HEK293 (cell line): Measurements from ENCODE around the gene RXFP4.

ENCODE experiments used
- ATF2 ChIP-seq: fragments of 450-650 bp; formaldehyde crosslinking; IDR thresholded peaks from 2 replicates; pipeline ENCODE4 v1.5.1; 2016; ENCODE audit warnings: missing biosample characterization, missing genetic modification characterization, low read depth
- BCL11A ChIP-seq: fragments of 450-650 bp; formaldehyde crosslinking; IDR thresholded peaks from 2 replicates; pipeline ENCODE4 v1.5.1; 2016; ENCODE audit warnings: low read depth, missing biosample characterization, missing genetic modification characterization
- GLI4 ChIP-seq: fragments of 450-650 bp; formaldehyde crosslinking; IDR thresholded peaks from 2 replicates; pipeline ENCODE4 v1.5.1; 2016; ENCODE audit warnings: missing biosample characterization, missing genetic modification characterization
- GLIS1 ChIP-seq: fragments of 450-650 bp; formaldehyde crosslinking; IDR thresholded peaks from 2 replicates; pipeline ENCODE4 v1.5.1; 2016; ENCODE audit warnings: missing biosample characterization, missing genetic modification characterization
- GLIS2 ChIP-seq: fragments of 450-650 bp; formaldehyde crosslinking; IDR thresholded peaks from 2 replicates; pipeline ENCODE4 v1.5.1; 2016; ENCODE audit warnings: missing biosample characterization, missing genetic modification characterization
- HOXC10 ChIP-seq: sonication (generic); formaldehyde crosslinking; IDR thresholded peaks from 2 replicates; pipeline ENCODE4 v1.8.1; 2023; ENCODE audit warnings: mild to moderate bottlenecking, missing genetic modification reagents
- INSM2 ChIP-seq: fragments of 450-650 bp; formaldehyde crosslinking; IDR thresholded peaks from 2 replicates; pipeline ENCODE4 v1.5.1; 2016; ENCODE audit warnings: missing biosample characterization, missing genetic modification characterization
- MZF1 ChIP-seq: fragments of 450-650 bp; formaldehyde crosslinking; IDR thresholded peaks from 2 replicates; pipeline ENCODE4 v1.5.1; 2017; ENCODE audit warnings: missing biosample characterization, missing genetic modification characterization, borderline replicate concordance
- TCF7L2 ChIP-seq: IDR thresholded peaks from 2 replicates; pipeline ENCODE4 v1.6.1; 2011; ENCODE audit warnings: low read depth, mild to moderate bottlenecking, inconsistent platforms, low read length, moderate library complexity, borderline replicate concordance
- TRIM28 ChIP-seq: IDR thresholded peaks from 2 replicates; pipeline ENCODE4 v1.6.1; 2011; ENCODE audit warnings: low read length, control low read depth, borderline replicate concordance
- ZBTB11 ChIP-seq: fragments of 450-650 bp; formaldehyde crosslinking; conservative IDR thresholded peaks from 2 replicates; pipeline ENCODE4 v1.5.1; 2016; ENCODE audit warnings: low read depth, missing biosample characterization, missing genetic modification characterization
- ZBTB20 ChIP-seq: fragments of 450-650 bp; formaldehyde crosslinking; IDR thresholded peaks from 2 replicates; pipeline ENCODE4 v1.5.1; 2016; ENCODE audit warnings: missing biosample characterization, missing genetic modification characterization
- ZFHX2 ChIP-seq: fragments of 450-650 bp; formaldehyde crosslinking; conservative IDR thresholded peaks from 2 replicates; pipeline ENCODE4 v1.5.1; 2016; ENCODE audit warnings: missing biosample characterization, missing genetic modification characterization
- ZFP41 ChIP-seq: fragments of 450-650 bp; formaldehyde crosslinking; IDR thresholded peaks from 2 replicates; pipeline ENCODE4 v1.5.1; 2016; ENCODE audit warnings: missing biosample characterization, missing genetic modification characterization, borderline replicate concordance
- ZFP69B ChIP-seq: fragments of 450-650 bp; formaldehyde crosslinking; IDR thresholded peaks from 2 replicates; pipeline ENCODE4 v1.5.1; 2016; ENCODE audit warnings: missing biosample characterization, missing genetic modification characterization
- ZNF121 ChIP-seq: fragments of 450-650 bp; formaldehyde crosslinking; IDR thresholded peaks from 2 replicates; pipeline ENCODE4 v1.5.1; 2016; ENCODE audit warnings: missing biosample characterization, missing genetic modification characterization
- ZNF146 ChIP-seq: fragments of 450-650 bp; formaldehyde crosslinking; IDR thresholded peaks from 2 replicates; pipeline ENCODE4 v1.5.1; 2016; ENCODE audit warnings: missing biosample characterization, missing genetic modification characterization
- ZNF18 ChIP-seq: fragments of 450-650 bp; formaldehyde crosslinking; IDR thresholded peaks from 2 replicates; pipeline ENCODE4 v1.5.1; 2016; ENCODE audit warnings: missing biosample characterization, missing genetic modification characterization
- ZNF184 ChIP-seq: fragments of 450-650 bp; IDR thresholded peaks from 2 replicates; pipeline ENCODE4 v1.5.1; 2018; ENCODE audit warnings: missing biosample characterization, mild to moderate bottlenecking, missing genetic modification characterization
- ZNF24 ChIP-seq: fragments of 450-650 bp; formaldehyde crosslinking; IDR thresholded peaks from 2 replicates; pipeline ENCODE4 v1.5.1; 2016; ENCODE audit warnings: missing biosample characterization, missing genetic modification characterization
- ZNF335 ChIP-seq: fragments of 450-650 bp; formaldehyde crosslinking; conservative IDR thresholded peaks from 2 replicates; pipeline ENCODE4 v1.5.1; 2016; ENCODE audit warnings: missing biosample characterization, missing genetic modification characterization
- ZNF391 ChIP-seq: fragments of 450-650 bp; formaldehyde crosslinking; IDR thresholded peaks from 2 replicates; pipeline ENCODE4 v1.5.1; 2016; ENCODE audit warnings: low read depth, missing biosample characterization, missing genetic modification characterization, borderline replicate concordance
- ZNF48 ChIP-seq: fragments of 450-650 bp; formaldehyde crosslinking; IDR thresholded peaks from 2 replicates; pipeline ENCODE4 v1.5.1; 2016; ENCODE audit warnings: missing biosample characterization, missing genetic modification characterization
- ZNF510 ChIP-seq: fragments of 450-650 bp; formaldehyde crosslinking; IDR thresholded peaks from 2 replicates; pipeline ENCODE4 v1.5.1; 2018; ENCODE audit warnings: mild to moderate bottlenecking, missing genetic modification characterization, missing biosample characterization; ENCODE audit not compliant: insufficient replicate concordance
- ZNF560 ChIP-seq: fragments of 450-650 bp; formaldehyde crosslinking; IDR thresholded peaks from 2 replicates; pipeline ENCODE4 v1.5.1; 2017; ENCODE audit warnings: missing biosample characterization, missing genetic modification characterization, borderline replicate concordance
- ZNF664 ChIP-seq: fragments of 450-650 bp; formaldehyde crosslinking; IDR thresholded peaks from 2 replicates; pipeline ENCODE4 v1.5.1; 2016; ENCODE audit warnings: missing biosample characterization, missing genetic modification characterization
- ZNF692 ChIP-seq: fragments of 450-650 bp; formaldehyde crosslinking; IDR thresholded peaks from 2 replicates; pipeline ENCODE4 v1.5.1; 2016; ENCODE audit warnings: missing biosample characterization, missing genetic modification characterization
- ZNF76 ChIP-seq: fragments of 450-650 bp; formaldehyde crosslinking; IDR thresholded peaks from 2 replicates; pipeline ENCODE4; 2016; ENCODE audit warnings: low read depth, missing biosample characterization, missing genetic modification characterization, borderline replicate concordance
- ZNF792 ChIP-seq: fragments of 450-650 bp; formaldehyde crosslinking; IDR thresholded peaks from 2 replicates; pipeline ENCODE4 v1.5.1; 2016; ENCODE audit warnings: missing biosample characterization, missing genetic modification characterization

Gene RXFP4

GRCh38 chr1:155934097-155934935, 7.1 kb upstream of the RXFP4 start, which contains the start of gene KHDC4 (continued):
- TF ChIP-seq ZBTB11 (peak; percentile 93), ZNF146 (peak; percentile 15; the same call in 1 of the 2 replicates), ZNF18 (tag by site-specific recombination) (peak; percentile 5; the same call in 1 of the 2 replicates), GLIS1 (tag by site-specific recombination) (peak; percentile 72), ZNF692 (peak; percentile 74; the same call in 1 of the 2 replicates), ZFHX2 (peak; percentile 26; the same call in 1 of the 2 replicates), GLIS2 (tag by site-specific recombination) (peak; percentile 95), ZNF121 (no peak), ATF2 (tag by site-specific recombination) (0 out of 2 replicates have a peak, but pooled peaks have one; percentile 20), GLI4 (tag by site-specific recombination) (0 out of 2 replicates have a peak, but pooled peaks have one; percentile 74), INSM2 (tag by site-specific recombination) (peak; percentile 9; the same call in 1 of the 2 replicates), BCL11A (tag by site-specific recombination) (peak; percentile 45; the same call in 1 of the 2 replicates), ZNF792 (tag by site-specific recombination) (0 out of 2 replicates have a peak, but pooled peaks have one; percentile 23), TCF7L2 (no peak), ZNF560 (no peak), ZNF48 (tag by site-specific recombination) (no peak), ZNF664 (tag by site-specific recombination) (peak; percentile 45), ZNF391 (tag by site-specific recombination) (peak; percentile 48; the same call in 1 of the 2 replicates), HOXC10 (peak; percentile 100), ZFP69B (tag by site-specific recombination) (peak; percentile 72; the same call in 1 of the 2 replicates), ZNF24 (tag by site-specific recombination) (peak; percentile 40; the same call in 1 of the 2 replicates), ZNF510 (tag by site-specific recombination) (no peak), ZNF335 (peak; percentile 83), MZF1 (tag by site-specific recombination) (0 out of 2 replicates have a peak, but pooled peaks have one; percentile 35), ZNF76 (tag by site-specific recombination) (peak; percentile 86; the same call in 1 of the 2 replicates), ZBTB20 (tag by site-specific recombination) (peak; percentile 62), TRIM28 (0 out of 2 replicates have a peak, but pooled peaks have one; percentile 42), ZFP41 (tag by site-specific recombination) (no peak), ZNF184 (tag by site-specific recombination) (peak; percentile 73; the same call in 1 of the 2 replicates)
